HG02884 (cell line): ENCODE measurements around the gene BRIP1.
"Not testable (repeated sequence)": the region's sequence is repeated elsewhere in the genome, so short reads cannot be mapped to it uniquely, and the experiment has no call there.

ENCODE experiments used
- ATAC-seq: cut with Tn5 transposase; IDR thresholded peaks from one replicate; pipeline ENCODE4 v1.9.1; 2021; ENCODE audit warnings: mild to moderate bottlenecking, moderate library complexity; ENCODE audit not compliant: unreplicated experiment

BRIP1 gene

DNA sequence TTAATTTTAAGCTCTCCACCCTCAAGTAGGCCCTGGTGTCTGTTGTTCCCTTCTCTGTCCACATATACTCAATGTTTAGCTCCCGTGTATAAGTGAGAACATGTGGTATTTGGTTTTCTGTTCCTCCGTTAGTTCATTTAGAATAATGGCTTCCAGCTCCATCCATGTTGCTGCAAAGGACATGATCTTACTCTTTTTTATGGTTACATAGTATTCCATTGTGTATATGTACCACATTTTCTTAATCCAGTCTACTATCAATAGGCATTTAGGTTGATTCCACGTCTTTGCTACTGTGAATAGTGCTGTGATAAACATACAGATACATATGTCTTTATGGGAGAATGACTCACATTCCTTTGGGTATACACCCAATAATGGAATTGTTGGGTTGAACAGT is 160.9 kb downstream of the BRIP1 start:
- no peak for ATAC-seq

DNA sequence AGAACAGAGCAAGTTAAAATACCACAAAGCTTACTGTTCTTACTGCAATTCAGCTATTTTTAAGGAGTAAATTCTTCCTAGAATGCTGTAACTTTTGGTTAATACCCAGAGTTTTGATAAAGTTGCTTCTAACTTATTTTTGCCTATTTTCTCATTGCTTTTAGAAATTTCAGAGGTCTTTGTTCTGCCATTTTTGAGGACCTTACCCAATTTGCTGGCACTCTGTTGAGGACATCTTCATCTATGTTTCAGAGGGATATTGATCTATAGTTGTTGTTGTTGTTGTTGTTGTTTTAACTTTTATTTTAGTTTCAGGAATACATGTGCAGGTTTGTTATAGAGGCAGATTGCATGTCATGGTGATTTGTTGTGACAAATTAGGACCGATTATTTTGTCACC is 161.3 kb downstream of the BRIP1 start:
- ATAC-seq = no peak

- no peak for ATAC-seq
Observed at GRCh38 chr17:61701334-61701733, 162.0 kb downstream of the BRIP1 start.

DNA sequence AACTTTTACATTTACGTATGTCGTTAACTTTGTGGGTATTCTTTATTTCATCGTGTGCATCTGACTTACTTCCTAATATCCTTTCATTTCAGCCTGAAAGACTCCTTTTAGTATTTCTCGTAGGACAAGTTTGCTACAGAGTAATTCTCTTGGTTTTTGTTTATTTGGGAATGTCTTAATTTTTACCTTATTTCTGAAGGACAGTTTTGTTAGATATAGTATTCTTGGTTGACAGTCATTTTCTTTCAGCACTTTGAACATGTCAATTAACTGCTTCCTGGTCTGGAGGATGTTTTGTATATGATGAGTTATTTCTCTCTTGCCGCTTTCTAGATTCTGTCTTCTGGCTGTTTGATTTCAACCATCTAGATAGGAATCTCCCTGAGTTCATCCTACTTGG is 163.1 kb downstream of the BRIP1 start:
- no peak for ATAC-seq

DNA sequence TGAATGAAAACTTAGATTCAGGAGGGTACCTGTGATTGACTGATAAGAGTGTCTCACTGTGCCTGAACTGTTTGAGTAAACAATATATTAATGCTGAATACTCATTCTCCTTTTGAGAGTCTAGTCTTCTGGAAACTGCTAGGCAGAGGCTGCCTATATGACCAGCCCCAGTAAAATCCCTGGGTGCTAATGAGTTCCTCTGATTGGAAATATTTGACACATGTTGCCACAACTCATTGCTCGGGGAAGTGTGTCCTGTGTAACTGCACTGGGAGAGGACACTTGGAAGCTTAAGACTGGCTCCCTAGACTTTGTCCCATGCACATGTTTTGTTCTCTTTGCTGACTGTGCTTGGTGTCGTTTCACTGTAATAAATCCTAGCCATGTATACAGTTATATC is 163.6 kb downstream of the BRIP1 start:
- no peak for ATAC-seq

DNA sequence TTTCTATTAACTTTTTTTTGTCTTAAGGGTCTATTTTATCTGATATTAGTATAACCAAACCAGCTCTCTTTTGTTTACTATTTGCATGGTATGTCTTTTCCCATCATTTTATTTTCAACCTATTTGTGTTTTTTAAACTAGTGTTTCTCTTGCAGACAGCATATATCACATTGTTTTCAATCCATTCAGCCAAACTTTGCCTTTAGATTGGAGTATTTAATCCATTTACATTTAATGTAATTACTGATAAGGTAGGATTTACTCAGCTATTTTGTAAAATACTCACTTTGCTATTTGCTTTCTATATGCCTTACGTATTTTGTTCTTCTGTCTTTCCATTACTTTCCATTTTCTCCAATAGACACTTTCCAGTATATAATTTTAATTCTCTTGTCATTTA is 164.3 kb downstream of the BRIP1 start:
- no peak for ATAC-seq

- ATAC-seq = no peak
Observed at GRCh38 chr17:61698244-61698643, 165.1 kb downstream of the BRIP1 start.

DNA sequence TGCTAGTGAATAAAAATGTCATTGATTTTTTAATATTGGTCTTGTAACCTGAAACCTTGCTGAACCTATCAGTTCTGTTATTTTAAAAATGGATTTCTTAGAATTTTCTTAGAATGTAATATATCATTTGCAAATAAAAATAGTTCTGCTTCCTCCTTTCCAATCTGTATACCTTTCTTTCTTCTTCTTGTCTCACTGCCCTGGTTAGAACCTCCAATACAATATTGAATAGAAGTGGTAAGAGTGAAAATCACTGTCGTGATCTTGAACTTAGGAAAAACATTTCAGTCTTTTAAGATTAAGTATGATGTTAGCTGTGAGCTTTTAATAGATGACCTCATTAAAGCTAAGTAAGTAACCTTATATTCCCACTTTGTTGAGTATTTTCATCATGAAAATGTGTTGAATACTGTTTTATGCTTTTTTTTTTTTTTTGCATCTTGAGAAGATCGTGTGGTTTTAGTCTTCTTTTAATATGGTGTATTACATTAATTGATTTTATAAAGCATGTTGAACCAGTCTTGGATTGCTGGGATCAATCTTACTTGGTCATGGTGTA is 167.5 kb downstream of the BRIP1 start:
- ATAC-seq = no peak

DNA sequence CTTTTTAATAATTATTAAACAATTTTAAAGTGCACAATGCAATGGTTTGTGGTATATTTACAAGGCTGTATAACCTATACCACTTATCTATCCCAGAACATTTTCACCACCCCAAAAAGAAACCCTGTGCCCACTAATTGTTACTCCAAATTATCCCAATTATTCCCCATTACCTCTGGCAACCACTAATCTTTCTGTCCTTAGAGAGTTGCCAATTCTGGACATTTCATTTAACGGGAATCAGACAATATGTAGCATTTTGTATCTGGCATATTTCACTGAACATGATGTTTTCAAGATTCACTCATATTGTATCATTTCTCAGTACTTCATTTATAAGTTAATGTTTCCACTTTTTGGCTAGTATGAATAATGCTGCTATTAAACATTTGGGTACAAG is 169.2 kb downstream of the BRIP1 start:
- ATAC-seq = no peak

GRCh38 chr17:61689610-61690180 is 173.6 kb downstream of the BRIP1 start:
- ATAC-seq = no peak

DNA sequence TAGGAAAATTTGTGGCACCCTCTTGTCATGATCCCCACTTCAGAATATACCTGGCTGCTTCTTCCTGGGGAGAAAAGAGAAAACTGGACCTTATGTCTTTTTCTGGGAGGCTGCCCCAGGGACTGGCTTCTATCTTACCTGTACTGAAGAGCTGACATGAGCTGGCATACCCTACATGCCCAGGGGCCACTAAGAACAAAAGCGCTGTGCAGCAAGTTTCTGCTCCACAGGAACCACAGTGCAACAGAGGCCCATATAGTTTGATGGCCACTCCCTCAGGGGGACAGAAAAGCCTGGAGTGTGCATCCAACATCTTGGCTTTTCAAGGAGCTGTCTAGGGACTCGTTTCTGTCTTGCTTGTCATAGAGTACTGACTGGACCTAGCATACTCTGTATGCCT is 175.6 kb downstream of the BRIP1 start:
- ATAC-seq = no peak

- ATAC-seq = no peak
Observed at GRCh38 chr17:61686113-61686512, 177.2 kb downstream of the BRIP1 start.

GRCh38 chr17:61684818-61685217 is 178.5 kb downstream of the BRIP1 start:
- no peak for ATAC-seq

- ATAC-seq = no peak
Observed at GRCh38 chr17:61684172-61684571, 179.2 kb downstream of the BRIP1 start.

- ATAC-seq = no peak
Observed at GRCh38 chr17:61683466-61683865, 179.9 kb downstream of the BRIP1 start.

- no peak for ATAC-seq
Observed at GRCh38 chr17:61680921-61681320, 182.4 kb downstream of the BRIP1 start.

GRCh38 chr17:61678339-61678738 is 185.0 kb downstream of the BRIP1 start:
- ATAC-seq = no peak

GRCh38 chr17:61677150-61677811 is 186.0 kb downstream of the BRIP1 start:
- ATAC-seq = not testable (repeated sequence)

- ATAC-seq = not testable (repeated sequence)
Observed at GRCh38 chr17:61676522-61676921, 186.8 kb downstream of the BRIP1 start.

DNA sequence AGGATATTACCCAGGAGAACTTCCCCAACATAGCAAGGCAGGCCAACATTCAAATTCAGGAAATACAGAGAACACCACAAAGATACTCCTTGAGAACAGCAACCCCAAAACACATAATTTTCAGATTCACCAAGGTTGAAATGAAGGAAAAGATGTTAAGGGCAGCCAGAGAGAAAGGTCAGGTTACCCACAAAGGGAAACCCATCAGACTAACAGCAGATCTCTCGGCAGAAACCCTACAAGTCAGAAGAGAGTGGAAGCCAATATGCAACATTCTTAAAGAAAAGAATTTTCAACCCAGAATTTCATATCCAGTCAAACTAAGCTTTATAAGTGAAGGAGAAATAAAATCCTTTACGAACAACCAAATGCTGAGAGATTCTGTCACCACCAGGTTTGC is 188.7 kb downstream of the BRIP1 start:
- not testable (repeated sequence) for ATAC-seq

DNA sequence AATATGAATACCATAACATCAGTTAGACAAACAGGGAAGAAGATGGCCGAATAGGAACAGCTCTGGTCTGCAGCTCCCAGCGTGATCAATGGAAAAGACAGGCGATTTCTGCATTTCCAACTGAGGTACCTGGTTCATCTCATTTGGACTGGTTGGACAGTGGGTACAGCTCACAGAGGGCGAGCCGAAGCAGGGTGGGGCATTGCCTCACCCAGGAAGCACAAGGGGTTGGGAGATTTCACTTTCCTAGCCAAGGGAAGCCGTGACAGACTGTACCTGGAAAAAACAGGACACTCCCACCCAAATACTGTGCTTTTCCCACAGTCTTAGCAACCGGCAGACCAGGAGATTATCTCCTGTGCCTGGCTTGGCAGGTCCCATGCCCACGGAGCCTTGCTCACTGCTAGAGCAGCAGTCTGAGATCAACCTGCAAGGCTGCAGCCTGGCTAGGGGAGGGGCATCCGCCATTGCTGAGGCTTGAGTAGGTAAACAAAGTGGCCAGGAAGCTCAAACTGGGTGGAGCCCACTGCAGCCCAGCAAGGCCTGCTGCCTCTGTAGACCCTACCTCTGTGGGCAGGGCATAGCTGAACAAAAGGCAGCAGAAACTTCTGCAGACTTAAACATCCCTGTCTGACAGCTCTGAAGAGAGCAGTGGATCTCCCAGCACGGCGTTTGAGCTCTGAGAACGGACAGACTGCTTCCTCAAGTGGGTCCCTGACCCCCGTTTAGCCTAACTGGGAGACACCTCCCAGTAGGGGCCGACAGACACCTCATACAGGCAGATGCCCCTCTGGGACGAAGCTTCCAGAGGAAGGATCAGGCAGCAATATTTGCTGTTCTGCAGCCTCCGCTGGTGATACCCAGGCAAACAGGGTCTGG is 190.1 kb downstream of the BRIP1 start:
- ATAC-seq = not testable (repeated sequence)

DNA sequence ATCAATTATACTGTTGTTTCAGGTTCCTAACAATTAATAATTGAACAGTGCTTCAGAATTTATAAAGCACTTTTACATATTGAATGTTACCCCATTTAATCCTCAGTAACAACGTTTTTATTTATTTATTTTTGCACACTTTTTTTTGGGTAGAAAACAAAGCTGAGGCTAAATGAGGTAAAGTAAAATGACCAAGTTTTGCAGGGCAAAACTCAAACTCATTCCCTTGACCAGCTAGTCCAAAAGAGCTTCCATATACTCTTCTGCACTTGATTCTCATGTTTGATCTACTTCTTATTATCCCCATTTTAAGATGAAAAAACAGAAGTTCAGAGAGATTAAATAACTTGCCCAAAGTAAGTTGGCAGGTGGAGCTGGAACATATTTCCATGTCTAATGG is 191.2 kb downstream of the BRIP1 start:
- no peak for ATAC-seq
